ENCODE results near the gene STX8.

Gene STX8

DNA sequence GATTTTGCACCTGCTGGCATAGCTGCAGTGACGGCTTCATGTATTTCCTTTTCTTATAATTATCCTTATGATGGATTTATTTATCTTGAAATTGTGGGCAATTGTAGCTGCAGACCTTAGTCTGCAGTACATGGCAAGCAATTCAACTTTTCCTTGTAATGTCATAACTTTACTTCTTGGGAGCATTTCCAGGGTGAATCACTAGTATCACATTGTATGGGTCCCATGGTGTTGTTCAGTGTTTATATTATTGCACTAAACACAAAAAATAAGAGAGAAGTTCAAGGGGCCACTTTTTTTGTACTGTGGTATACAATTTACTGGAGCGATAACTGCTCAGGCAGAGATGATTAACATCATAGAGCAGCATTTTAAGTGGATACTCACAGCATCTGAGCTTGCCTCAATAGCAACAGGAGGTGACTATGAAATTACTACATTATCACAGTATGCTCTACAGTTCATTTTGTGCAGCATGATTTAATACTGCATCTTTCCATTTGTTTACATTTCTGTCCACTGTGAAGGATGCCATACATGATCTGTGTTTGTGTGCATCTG lies 169.5 kb downstream of the STX8 start:
- Histone ChIP-seq H3K9me3 (ENCODE audit: severe bottlenecking) (no peaks in the 10 kb centered on the region), H3K27me3 (ENCODE audit: insufficient read depth, low read depth, severe bottlenecking) (no peaks in the 10 kb centered on the region), H3K36me3 (no peaks in the 10 kb centered on the region), H3K27ac (no peak overlapping the region), H3K4me3 (ENCODE audit: low read depth, low read length) (no peak overlapping the region)
- no peak for DNase-seq
- TF ChIP-seq, protein P1, sequence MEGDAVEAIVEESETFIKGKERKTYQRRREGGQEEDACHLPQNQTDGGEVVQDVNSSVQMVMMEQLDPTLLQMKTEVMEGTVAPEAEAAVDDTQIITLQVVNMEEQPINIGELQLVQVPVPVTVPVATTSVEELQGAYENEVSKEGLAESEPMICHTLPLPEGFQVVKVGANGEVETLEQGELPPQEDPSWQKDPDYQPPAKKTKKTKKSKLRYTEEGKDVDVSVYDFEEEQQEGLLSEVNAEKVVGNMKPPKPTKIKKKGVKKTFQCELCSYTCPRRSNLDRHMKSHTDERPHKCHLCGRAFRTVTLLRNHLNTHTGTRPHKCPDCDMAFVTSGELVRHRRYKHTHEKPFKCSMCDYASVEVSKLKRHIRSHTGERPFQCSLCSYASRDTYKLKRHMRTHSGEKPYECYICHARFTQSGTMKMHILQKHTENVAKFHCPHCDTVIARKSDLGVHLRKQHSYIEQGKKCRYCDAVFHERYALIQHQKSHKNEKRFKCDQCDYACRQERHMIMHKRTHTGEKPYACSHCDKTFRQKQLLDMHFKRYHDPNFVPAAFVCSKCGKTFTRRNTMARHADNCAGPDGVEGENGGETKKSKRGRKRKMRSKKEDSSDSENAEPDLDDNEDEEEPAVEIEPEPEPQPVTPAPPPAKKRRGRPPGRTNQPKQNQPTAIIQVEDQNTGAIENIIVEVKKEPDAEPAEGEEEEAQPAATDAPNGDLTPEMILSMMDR (IDR thresholded peaks at IDR 0.05; ENCODE audit: low read depth, low read length): no peak

DNA sequence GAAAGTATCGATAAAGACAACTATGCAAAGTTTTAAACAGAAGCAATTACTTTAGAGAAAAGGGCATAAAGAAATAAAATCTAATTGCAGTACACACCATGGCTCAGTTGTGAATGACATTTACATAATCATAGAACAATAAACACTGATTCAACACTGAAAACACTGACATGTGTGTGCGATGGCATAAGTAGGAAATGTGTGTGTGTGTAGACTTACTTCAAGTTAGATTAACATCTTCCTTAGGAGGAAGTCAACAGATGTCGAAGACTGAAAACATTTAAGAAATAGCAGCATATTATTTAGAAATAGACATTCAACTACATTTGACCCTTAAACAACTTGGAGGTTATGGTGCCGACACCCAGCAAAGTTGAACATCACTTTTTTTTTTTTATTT lies 172.4 kb downstream of the STX8 start:
- DNase-seq: no peak
- Histone ChIP-seq H3K9me3 (ENCODE audit: severe bottlenecking) (no peaks in the 10 kb centered on the region), H3K27ac (no peak overlapping the region), H3K36me3 (no peaks in the 10 kb centered on the region), H3K27me3 (ENCODE audit: insufficient read depth, low read depth, severe bottlenecking) (no peaks in the 10 kb centered on the region), H3K4me3 (ENCODE audit: low read depth, low read length) (no peak overlapping the region)
- TF ChIP-seq, protein P1 (IDR thresholded peaks at IDR 0.05; ENCODE audit: low read depth, low read length): no peak

DNA sequence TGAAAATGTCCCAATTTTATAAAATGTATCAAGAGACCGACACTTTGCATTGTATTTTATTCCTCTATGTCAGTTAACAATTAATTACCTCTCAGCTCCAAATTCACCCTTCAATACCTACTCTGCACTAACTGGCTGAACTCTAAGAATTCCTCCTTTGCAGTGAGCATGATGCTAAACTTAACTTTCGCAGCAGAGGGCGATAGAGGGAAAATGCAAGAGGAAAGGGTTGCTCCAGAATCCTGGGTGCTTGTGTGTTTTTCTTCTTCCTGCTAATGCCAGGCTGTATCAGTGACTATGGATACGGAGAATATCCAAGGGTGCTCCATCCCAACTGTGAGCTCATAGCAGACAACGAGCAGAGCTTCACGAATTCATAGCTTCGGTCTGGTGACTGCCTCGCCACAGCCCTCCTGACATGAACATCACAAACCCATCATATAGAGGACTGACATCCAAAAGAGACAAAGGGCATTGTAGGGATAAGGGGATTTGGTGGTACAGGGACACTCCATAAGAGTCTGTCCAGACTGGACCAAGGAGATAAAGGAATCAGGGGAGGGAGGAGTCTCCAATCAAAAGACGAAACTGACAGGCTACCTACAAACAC lies 172.9 kb downstream of the STX8 start:
- Histone ChIP-seq H3K27me3 (ENCODE audit: insufficient read depth, low read depth, severe bottlenecking) (no peaks in the 10 kb centered on the region), H3K27ac (no peak overlapping the region), H3K4me3 (ENCODE audit: low read depth, low read length) (no peak overlapping the region), H3K36me3 (no peaks in the 10 kb centered on the region), H3K9me3 (ENCODE audit: severe bottlenecking) (no peaks in the 10 kb centered on the region)
- TF ChIP-seq, protein P1 (IDR thresholded peaks at IDR 0.05; ENCODE audit: low read depth, low read length): peak; percentile 58
- peak; percentile 55 for DNase-seq

DNA sequence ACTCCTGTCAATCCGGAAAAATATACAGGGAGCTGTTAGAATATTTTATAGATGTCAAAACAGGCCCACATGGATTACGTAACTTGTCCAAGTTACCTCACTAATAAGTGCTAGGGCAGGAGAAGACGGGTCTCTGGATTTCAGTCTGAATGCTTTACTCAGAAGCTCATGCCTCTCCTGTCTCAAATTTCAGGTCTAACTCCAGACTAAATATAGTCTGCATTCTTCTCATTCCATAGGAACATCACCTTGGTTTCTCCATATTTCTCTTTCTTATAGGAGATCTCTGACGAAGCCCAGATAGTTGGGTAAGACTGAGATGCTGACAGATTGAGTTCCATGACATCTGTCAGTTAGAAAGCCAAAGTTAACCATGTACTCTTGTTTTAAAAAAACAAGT lies 174.2 kb downstream of the STX8 start:
- no peak for DNase-seq
- Histone ChIP-seq H3K27ac (no peak overlapping the region), H3K27me3 (ENCODE audit: insufficient read depth, low read depth, severe bottlenecking) (no peaks in the 10 kb centered on the region), H3K36me3 (no peaks in the 10 kb centered on the region), H3K4me3 (ENCODE audit: low read depth, low read length) (no peak overlapping the region), H3K9me3 (ENCODE audit: severe bottlenecking) (no peaks in the 10 kb centered on the region)
- TF ChIP-seq, protein P1 (IDR thresholded peaks at IDR 0.05; ENCODE audit: low read depth, low read length): no peak

DNA sequence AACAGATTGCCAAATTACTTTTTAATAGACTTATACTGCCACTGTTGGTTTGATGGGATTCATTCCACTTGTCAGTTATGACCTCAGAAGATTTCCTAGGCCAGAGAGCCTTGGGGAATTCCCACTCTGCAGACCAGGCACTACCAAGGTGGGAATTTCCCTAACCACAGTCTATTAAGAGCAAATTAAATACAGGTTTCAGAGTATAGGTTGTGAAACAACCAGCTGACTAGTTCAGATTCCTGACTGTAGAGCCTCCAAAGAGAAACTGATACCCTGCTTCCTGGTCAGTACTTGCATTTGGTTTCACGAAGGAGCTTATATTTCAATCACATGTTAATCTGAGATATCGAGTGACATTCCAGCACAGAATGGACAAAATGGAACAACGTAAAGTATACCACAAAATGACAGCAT lies 186.5 kb downstream of the STX8 start:
- no peak for DNase-seq
- Histone ChIP-seq H3K27ac (no peak overlapping the region), H3K4me3 (ENCODE audit: low read depth, low read length) (no peak overlapping the region), H3K27me3 (ENCODE audit: insufficient read depth, low read depth, severe bottlenecking) (no peaks in the 10 kb centered on the region), H3K36me3 (no peaks in the 10 kb centered on the region), H3K9me3 (ENCODE audit: severe bottlenecking) (no peaks in the 10 kb centered on the region)
- TF ChIP-seq, protein P1 (IDR thresholded peaks at IDR 0.05; ENCODE audit: low read depth, low read length): no peak

DNA sequence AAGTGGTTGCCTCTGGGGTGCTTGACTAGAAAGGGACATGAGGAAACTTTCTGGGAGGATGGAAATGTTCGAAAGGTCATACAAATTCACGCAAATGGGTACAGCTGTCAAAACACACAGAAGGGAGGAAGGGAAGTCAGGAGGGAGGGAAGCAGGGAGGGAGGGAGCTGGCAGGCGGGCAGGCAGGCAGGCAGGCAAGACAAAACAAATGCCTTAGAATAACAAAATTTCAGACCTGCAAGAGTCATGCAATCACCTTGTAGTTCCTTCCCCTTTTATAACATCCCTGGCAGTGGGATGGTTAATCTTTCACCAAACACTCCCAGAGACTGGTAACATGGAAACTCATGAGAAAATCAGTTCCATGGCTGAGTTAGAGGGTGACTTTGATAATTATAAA lies 189.2 kb downstream of the STX8 start:
- TF ChIP-seq, protein P1 (IDR thresholded peaks at IDR 0.05; ENCODE audit: low read depth, low read length): no peak
- no peak overlapping the region for H3K4me3 ChIP-seq (ENCODE audit: low read depth, low read length)
- no peaks in the 10 kb centered on the region for H3K27me3 ChIP-seq (ENCODE audit: insufficient read depth, low read depth, severe bottlenecking)
- no peak overlapping the region for H3K27ac ChIP-seq
- H3K36me3 ChIP-seq: no peaks in the 10 kb centered on the region
- DNase-seq: no peak
- no peaks in the 10 kb centered on the region for H3K9me3 ChIP-seq (ENCODE audit: severe bottlenecking)

Measured in WERI-Rb-1 (cell line).